Raji (cell line): ENCODE data around the gene GLIS1.

ENCODE experiments used
- POLR2A ChIP-seq: IDR thresholded peaks from 2 replicates; pipeline ENCODE4 v1.6.1; 2011; ENCODE audit warnings: low read depth, low read length, control low read depth; ENCODE audit not compliant: insufficient read depth

Gene GLIS1

GRCh38 chr1:53482441-53483153 lies 256.4 kb downstream of the GLIS1 start:
- no peak for TF ChIP-seq POLR2A

- TF ChIP-seq POLR2A = no peak
Observed at GRCh38 chr1:53481456-53481855, 257.5 kb downstream of the GLIS1 start.

- TF ChIP-seq POLR2A = no peak
Observed at GRCh38 chr1:53480678-53481077, 258.3 kb downstream of the GLIS1 start.

GRCh38 chr1:53478502-53478818 lies 260.5 kb downstream of the GLIS1 start:
- TF ChIP-seq POLR2A = no peak

- TF ChIP-seq POLR2A = no peak
Observed at GRCh38 chr1:53477651-53478501, 261.1 kb downstream of the GLIS1 start.

GRCh38 chr1:53476579-53476978 lies 262.4 kb downstream of the GLIS1 start:
- no peak for TF ChIP-seq POLR2A

GRCh38 chr1:53475664-53476063 lies 263.3 kb downstream of the GLIS1 start:
- no peak for TF ChIP-seq POLR2A

- no peak for TF ChIP-seq POLR2A
Observed at GRCh38 chr1:53473463-53473862, 265.5 kb downstream of the GLIS1 start.

GRCh38 chr1:53471000-53471399 lies 268.0 kb downstream of the GLIS1 start:
- no peak for TF ChIP-seq POLR2A

GRCh38 chr1:53470584-53470983 lies 268.4 kb downstream of the GLIS1 start:
- no peak for TF ChIP-seq POLR2A

GRCh38 chr1:53470155-53470554 lies 268.8 kb downstream of the GLIS1 start:
- no peak for TF ChIP-seq POLR2A

GRCh38 chr1:53469373-53469772 lies 269.6 kb downstream of the GLIS1 start:
- no peak for TF ChIP-seq POLR2A

- TF ChIP-seq POLR2A = no peak
Observed at GRCh38 chr1:53468374-53468773, 270.6 kb downstream of the GLIS1 start.

- TF ChIP-seq POLR2A = no peak
Observed at GRCh38 chr1:53467391-53467790, 271.6 kb downstream of the GLIS1 start.

GRCh38 chr1:53465023-53465957 lies 273.7 kb downstream of the GLIS1 start:
- no peak for TF ChIP-seq POLR2A

GRCh38 chr1:53463961-53464899 lies 274.7 kb downstream of the GLIS1 start:
- no peak for TF ChIP-seq POLR2A
